ENCODE data around the gene MOK.
"Not testable (repeated sequence)": the region's sequence is repeated elsewhere in the genome, so short reads cannot be mapped to it uniquely, and the experiment has no call there.

MOK gene

DNA sequence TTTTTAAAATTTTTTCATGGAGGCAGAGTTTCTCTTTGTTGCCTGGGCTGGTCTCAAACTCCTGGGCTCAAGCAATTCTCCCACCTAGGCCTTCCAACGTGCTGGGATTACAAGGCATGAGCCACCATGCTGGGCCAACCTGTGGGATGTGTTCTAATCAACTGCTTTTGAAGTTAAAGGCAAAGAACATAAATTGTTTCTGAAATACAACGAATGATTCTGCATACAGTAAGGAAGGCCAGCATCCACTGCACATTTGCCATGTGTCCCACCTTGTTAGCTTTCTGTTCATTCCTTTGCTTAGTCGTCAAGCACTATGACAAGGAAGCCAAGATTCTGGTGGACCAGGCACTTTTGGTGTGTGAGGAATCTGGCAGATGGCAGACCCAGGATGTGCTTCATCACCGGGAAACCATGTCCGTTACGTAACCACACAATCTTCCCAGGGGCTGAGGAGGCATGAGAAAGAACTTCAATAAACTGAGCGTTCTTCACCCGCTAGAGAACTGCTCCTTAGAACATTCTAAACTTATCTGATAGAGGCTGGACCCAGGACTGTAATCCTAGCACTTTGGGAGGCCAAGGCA, 24.5 kb downstream of the MOK start:
- DNase-seq: no peak

DNA sequence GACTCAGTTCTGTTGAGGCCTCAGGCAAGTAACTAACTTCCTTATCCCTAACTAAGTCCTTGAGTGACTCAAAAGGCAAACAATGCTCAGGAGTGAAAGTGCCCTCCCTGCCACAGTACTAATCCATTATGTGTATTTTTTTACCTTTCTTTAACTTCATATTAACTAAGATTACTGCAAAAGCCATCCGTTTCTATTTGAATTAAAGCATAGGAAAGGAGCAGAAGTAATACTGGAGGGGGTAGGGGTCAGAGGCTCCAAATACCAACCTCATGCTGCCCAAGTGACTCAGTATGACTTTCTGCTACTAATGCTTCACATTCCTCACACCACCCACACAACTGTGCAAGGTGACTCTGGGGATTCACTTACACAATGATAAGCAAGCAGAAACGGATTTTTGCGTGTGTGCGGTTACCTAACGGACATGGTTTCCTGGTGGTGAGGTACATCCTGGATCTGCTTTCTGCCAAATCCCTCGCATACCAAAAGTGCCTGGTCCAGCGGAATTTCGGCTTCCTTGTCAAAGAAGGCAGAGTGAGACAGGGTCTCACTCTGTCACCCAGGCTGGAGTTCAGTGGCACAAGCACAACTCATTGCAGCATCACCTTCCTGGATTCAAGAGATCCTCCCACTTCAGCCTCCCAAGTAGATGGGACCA, 25.1 kb downstream of the MOK start:
- DNase-seq: no peak

DNA sequence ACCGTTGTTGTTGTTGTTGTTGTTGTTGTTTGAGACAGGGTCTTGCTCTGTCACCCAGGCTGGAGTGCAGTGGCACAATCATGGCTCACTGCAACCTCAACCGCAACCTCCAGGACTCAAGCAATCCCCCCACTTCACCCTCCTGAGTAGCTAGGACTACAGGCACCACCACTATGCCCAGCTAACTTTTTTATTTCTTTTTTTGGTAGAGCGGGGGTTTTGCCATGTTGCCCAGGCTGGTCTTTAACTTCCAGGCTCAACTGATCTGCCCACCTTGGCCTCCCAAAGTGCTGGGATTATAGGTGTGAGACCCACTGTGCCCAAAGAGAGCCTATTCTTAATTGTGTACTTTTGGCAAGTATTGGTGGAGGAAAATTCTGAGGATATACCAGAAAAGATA, 25.7 kb downstream of the MOK start:
- no peak for DNase-seq

DNA sequence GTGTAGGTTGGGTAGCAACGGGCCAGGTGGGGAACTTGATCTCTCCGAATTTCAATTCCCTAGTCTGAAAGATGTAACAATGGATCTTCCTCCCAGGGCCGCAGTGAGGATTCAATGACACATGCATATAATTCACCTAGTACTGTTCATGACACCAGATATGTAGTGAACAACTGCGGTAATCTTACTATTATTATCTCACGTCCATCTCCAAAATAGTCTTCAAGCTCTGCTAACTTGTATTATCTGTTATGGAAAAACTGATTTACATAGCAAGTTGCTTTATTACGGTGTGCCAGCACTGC, 26.4 kb downstream of the MOK start:
- DNase-seq: no peak

DNA sequence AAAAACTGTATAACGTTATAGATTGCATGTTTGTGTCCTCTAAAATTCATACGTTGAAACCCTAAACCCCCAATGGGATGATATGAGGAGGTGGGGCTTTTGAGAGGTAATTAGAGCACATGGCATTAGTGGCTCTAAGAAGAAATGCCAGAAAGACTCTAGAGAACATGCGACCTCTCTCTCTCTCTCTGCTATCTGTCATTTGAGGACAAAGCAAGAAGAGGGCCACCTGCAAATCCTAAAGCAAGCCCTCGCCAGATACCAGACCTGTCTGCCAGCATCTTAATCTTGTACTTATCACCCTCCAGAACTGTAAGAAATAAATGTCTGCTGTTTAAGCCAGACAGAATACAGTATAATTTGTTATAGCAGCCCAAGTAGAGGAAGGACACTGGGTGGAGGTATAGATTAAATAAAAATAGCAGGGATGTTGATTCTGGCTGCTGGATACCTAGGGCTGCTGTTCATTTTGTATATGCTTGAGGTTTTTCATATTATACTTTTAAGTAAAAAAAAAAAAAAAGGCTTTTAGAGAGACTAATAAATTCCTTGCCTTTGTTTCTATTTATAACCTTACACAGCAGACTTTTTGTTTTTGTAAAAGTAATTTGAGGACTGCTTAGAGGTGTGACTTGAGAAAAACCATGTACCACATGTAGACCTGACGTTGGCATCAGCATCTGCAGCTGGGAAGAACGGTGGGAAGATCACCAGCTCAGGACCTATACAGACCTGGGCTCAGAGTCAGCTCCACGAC, 26.9 kb downstream of the MOK start:
- DNase-seq: no peak

DNA sequence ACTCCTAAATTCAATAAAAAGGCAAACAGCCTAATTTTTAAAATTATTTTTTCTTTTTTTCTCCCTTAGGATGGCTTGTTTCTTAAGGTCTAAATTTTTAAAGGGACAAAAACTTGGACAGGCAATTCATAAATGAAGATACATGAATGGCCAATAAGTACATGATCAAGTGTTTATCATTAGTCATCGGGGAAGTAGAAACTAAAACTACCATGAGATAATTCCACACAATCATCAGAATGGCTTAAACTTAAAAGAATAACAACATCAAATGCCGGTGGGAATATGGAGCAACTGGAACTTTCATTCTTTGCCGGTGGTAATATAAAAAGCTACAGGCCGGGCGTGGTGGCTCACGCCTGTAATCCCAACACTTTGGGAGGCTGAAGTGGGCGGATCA, 29.1 kb downstream of the MOK start:
- DNase-seq: no peak

DNA sequence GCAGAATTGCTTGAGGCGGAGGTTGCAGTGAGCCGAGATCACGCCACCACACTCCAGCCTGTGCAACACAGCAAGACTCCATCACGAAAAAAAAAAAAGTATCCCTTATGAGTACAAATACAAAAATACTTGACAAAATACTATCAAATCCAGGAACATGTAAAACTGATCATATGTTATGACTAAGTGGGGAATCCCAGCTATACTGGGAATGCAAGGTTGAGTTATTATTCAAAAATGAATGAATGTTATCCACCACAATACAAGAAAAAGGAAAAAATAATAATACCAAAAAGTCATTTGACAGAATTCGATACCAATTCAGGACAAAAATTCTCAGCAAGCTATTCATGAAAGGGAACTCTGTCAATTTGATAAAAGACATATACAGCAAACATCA, 32.6 kb downstream of the MOK start:
- no peak for DNase-seq

DNA sequence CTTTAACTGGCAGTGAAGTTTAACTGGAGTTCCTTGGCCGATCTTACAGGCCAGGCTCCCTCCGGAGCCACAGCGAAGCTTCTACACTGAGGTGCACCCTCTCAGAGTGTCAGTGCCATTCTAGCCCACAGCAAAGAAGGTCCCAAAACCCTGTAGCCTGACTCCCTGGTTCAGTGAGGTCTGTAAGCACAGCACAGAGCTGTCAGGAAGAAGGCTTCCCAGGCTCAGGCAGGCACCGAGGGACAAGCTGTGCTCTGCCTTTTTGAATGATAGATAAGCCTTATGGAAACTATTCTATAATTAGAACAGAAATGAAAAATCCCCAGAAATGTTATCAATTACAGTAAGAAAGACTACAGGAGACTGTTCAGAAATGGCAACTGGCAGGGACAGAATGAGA, 40.2 kb downstream of the MOK start:
- no peak for DNase-seq

DNA sequence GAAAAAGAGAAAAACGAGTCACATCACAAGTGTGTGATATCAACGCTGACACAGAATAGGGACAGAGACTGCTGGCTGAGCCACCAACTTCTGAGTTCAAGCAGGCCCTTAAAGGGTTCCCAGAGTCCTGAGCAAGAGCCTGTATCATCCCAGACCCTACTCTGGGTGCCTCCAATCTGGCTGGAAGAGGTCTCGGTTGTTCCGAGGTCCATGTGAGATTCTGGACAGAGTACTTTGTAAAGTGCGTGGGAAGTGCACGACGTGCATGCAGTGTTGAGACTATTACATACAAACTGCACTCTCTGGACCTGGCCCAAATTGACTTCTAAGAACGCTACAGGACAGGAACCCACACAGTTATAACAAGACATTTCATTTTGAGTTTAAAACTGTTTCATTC, 40.6 kb downstream of the MOK start:
- no peak for DNase-seq

DNA sequence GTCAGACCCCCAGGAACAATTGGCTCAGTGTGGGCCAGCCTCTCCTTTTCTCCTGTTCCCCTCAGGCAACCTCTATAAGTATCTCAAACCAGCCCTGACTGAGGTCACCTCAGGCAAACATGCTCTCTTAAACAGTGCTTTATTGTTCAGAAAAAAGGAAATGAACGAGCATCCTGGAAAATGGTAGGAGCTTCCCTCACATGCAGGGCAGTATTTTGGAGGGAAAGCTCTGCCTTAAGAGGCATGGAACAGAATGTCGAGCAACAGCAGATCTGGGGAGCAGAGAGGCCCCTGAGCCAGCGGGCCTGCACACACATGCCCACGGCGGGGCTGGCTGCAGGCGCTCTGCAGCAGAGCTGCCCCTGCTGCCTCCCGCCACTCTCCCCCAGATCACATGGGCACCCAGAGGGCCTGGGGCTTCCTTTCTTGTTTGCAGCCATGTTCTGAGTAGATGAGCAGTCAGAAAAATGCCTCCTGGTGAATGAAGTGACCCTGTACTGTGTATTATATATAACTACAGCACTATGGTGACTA, 42.0 kb downstream of the MOK start:
- no peak for DNase-seq

DNA sequence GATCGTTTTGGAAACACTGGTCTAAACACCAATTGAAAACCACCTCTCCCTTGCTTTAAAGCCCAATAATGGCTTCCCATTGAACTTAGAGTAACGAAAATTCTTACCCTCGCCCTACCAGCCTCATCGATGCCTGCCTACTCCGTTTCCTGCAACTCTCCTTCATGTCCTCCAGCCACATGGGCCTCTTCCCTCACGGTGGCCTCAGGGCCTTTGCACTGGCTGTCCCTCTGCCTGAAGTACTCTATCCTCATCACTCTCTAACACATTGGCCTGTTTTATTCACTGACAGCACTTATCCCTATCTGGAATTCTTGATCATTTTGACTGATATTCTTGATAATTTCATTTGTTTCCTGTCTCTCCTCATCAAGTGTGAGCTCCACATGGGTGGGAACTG, 46.8 kb downstream of the MOK start:
- no peak for DNase-seq

DNA sequence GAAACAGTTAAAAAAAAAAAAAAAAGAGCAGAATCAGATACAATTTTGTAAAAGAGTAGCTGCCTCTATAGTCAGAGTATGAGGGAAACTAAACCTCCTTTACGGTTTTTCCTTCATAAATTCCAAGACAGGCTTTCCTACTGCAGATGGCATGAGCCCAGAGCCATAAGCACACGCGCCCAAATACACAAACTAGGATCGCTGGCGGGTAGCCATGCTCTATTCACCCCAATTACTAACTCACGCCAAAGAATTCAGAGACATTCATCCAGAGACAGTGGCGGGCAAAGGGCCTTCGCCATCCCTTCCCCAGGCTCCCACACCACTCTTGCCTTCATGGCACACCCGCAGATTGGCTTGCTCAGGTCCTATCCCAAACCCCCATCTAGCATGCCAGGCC, 48.2 kb downstream of the MOK start:
- no peak for DNase-seq

DNA sequence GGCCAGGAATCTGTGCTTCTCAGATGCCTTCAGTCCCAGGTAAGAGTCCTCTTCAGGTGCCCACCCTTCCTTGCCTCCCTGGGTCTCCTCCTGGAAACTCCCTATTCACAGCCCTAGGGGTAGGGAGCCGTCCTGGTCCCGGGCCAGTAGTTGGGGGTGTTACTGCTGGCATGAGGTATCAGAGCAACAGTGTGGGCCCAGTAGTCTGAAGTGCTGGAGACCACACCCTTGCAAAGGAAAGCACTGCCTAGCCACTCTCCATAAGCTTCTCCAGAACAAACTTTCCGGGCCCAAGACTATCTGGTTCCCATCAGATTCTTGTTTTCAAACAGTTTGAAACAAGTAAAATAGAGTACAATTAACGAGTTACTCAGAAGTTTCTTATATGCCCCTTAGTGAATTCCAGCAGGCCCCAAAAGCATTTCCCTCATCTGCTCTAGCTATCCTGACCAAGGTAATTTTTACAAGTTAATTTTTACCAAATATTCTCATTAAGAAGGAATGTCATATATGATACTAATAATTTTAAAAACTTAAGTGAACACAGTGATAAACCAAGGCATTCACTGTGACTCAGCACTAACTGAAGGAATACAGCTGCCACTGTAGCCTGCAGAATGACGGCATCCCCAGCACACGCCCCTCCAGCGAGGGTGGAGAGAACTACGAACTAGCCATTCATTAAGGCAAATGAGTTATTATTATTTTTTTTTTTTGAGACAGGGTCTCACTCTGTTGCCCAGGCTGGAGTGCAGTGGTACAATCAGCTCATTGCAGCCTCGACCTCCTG, 49.4 kb downstream of the MOK start:
- DNase-seq: no peak

DNA sequence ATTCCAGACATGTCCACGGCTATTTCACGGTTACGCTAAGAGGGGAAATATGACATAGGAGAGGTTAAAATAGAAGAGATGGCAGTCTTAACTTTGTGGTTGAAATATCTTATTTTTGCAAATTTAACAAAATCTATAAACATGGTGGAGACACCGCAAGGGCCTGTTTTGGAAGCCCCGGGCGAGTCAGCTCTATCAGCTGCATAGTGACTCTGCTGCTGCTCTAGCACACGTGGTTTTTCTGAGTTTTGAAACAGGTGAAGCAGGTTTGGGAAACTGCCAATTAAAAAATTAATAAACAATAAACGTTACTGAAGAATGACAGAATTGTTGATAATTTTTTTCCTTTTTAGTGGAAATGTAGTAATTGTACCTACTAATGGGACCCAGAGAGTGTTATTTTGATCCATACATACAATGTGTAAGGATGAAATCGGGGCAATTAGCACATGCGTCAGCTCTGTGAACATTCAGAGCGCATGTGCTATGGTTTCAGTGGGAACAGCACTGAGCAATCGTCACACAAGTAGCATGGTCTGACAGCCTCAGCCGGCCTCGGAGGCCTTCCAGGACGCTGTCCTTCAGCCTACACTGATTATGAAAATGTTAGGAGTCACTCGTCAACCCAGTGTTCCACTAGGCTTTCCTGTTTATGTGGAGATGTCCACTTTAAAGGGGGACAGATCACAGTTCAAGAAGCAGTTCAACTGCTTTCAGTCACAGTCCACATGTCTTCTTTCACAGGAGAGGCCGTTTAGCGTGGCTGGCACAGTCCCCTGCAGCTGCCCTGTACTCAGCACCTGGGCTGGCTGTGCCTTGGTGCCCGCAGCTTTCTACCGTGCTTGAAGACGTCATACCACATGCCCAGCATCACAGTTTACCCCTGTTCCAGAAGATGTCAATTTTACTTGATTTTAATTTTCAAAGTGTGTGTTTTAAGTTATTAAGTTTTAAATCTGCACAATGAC, 51.8 kb downstream of the MOK start:
- DNase-seq: no peak

DNA sequence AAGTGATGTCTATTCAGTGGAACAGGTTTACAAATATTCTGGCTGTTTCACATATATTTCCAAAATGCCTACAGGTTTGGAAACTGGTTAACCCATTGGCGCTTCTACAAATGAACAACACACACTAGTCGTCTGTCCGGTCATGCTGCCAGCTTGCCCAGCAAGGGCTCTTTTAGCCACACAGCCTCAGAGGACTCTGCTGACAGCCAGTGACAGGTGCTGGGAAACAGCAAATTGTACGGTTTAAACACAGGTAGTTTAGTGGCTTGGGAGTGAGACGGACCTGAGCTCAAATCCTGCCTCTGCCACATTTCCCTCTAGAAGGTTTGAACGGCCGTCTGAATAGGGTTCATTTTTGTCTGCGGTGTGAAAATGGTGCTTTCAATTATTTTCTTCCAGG, 53.8 kb downstream of the MOK start:
- DNase-seq: no peak

DNA sequence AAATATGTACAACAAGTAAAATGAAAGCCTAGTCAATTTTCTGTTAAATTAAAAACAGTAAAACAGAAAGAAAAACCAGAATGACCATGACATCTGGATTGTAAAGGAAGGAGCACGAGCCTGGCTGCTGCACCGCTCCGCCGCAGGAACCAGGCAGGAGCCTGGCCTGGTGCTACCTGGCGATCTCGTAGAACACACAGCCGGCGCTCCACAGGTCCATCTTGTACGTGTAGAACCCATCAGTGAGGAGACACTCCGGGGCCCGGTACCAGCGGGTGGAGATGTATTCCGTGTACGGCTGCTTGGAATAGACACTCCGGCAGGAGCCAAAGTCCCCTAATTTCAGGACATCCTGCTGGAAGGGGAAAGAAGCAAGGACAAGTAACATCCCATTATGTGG, 54.3 kb downstream of the MOK start:
- DNase-seq: no peak

DNA sequence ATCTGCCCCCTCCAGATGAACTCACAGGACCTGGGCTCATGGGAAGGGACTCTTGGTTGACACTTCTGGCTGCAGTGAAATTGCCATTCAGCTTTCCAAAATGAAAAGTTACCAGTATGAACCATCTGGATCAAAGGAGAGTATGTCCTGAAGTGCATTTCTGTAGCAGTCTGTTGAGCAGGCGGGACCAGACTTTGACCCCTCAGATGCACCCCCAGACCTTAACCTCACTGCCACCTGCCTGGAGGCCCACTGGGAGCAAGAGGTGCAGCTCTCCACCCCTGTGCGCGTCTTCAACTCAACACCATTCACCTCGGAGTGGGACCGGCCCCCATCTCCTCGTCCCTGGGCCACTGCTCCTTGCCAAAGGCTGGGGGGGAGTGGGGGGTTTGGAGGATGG, 55.0 kb downstream of the MOK start:
- DNase-seq: no peak

DNA sequence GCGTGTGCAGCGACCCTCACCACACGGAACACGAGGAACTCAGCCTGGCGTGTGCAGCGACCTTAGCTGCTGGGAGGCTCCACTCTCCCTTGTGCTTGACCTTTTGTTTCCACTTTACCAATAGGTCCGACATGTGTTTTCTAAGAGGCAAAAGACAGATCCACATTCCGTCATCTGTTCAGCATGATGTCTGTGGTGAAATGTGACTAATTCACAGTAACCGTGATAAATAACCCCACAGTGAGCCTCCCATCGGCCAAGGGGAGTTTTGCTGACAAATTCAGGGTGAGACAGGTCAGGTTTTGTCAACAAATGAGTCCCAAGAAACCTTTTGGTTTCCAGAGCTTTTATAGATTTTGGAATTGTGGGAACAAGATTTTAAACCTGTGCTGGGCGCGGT, 55.9 kb downstream of the MOK start:
- no peak for DNase-seq

DNA sequence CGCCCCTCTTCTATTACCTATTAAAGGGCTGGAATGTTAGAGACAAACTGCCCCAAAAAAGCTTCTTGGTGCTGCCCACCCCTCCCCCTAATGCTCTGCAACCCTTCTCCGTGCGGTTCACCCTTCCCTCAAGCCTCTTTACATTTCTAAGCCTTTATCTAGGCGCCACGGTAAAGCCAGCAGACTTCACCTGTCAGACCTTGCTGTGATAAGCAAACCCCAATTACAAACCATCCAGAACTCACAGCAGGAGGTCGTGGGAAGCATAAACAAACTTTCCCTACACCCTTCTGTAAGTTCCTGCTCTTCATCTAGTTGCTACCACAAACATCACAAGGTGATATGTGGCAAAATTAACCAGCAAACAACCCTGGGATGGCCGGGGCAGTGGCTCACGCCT, 56.8 kb downstream of the MOK start:
- DNase-seq: no peak

DNA sequence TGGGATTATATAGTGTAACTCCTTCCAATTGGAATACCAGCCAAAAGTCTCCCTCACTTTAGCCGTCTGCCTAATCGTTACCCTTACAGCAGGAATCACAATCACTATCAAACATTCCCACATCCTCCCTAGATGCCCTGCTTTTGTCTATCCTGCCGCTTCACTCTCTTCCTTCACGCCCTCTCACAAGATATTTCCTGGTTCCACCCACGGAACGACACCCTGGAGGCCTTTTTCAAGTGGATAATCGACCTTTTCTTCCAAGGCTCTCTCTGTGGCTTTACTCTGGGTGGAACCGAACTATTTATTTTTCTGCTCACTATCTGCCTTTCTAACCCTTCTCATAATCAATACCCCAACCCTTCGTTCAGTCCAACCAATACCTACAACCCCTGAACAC, 58.9 kb downstream of the MOK start:
- DNase-seq: no peak

DNA sequence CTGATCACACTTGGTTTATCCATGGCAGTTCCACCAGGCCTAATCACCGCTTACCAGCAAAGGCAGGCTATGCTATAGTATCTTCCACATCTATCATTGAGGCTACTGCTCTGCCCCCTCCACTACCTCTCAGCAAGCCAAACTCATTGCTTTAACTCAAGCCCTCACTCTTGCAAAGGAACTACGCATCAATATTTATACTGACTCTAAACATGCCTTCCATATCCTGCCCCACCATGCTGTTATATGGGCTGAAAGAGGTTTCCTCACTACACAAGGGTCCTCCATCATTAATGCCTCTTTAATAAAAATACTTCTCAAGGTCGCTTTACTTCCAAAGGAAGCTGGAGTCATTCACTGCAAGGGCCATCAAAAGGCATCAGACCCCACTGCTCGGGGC, 61.2 kb downstream of the MOK start:
- DNase-seq: not testable (repeated sequence)

DNA sequence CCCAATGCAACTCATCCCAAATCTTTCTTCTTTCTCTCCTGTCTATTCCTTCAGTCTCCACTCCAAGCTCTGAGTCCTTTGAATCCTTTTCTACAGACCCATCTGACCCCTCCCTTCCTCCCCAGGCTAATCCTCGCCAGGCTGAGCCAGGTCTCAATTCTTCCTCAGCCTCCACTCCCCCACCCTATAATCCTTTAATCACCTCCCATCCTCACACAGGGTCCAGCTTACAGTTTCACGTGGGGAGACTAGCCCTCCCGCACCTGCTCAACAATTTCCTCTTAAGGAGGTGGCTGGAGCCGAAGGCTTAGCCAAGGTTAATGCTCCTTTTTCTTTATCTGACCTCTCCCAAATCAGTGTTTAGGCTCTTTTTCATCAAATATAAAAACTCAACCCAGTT, 63.8 kb downstream of the MOK start:
- no peak for DNase-seq

Data from right forelimb (tissue), 1 donor.